Measurements from ENCODE around the gene BCL2L15. TPM values are rescaled to one million over a fixed set of nuclear protein-coding genes. Genes with fewer than 3 reads are reported as not detected.

BCL2L15 gene
- total and polyA plus RNA-seq, 2 of the 8 experiments (the other 6 are each of a cell fraction or from before 2014, with no cell fraction given) = 0.32 to 0.36 TPM

- peak; percentile 69 to 94; a peak in 2 of 4 replicates for TF ChIP-seq SIN3A (conservative IDR thresholded peaks at IDR 0.05 in 1 of 2, IDR thresholded peaks at IDR 0.05 in 1 of 2; ENCODE audit: low read depth in 1 of 2, low read length in 2 of 2)
Observed at GRCh38 chr1:113904674-113905434, 17.5 kb upstream of the BCL2L15 start, which contains the start of the genes AP4B1 and DCLRE1B (continued).
